ENCODE data around the gene YJU2. TPM values are rescaled to one million over a fixed set of nuclear protein-coding genes. Genes with fewer than 3 reads are reported as not detected.

Gene YJU2
- total RNA-seq, 4 donors from 2014 or later, result 13.3 to 29.1 (median 21.5) TPM

- no peaks in the 10 kb centered on the region for H3K4me1 ChIP-seq
- H3K36me3 ChIP-seq, result no peaks in the 10 kb centered on the region
- H3K27ac ChIP-seq, result no peak overlapping the region
- TF ChIP-seq POLR2A (IDR thresholded peaks at IDR 0.05), result no peak
- no peak for TF ChIP-seq CTCF (IDR thresholded peaks at IDR 0.05)
- H3K9me3 ChIP-seq, result no peaks in the 10 kb centered on the region
- H3K27me3 ChIP-seq, result no peaks in the 10 kb centered on the region
- no peak for DNase-seq
- intact Hi-C loops (cut with DNase I; ENCODE audit: low total_unique reads), result no loop called here
- H3K4me3 ChIP-seq, result no peak overlapping the region
Observed at GRCh38 chr19:4292515-4292914, 45.6 kb downstream of the YJU2 start.

- Histone ChIP-seq H3K4me1 (no peaks in the 10 kb centered on the region), H3K27me3 (no peaks in the 10 kb centered on the region), H3K9me3 (no peaks in the 10 kb centered on the region), H3K27ac (no peak overlapping the region), H3K4me3 (no peak overlapping the region), H3K36me3 (no peaks in the 10 kb centered on the region)
- intact Hi-C loops (cut with DNase I; ENCODE audit: low total_unique reads), result no loop called here
- DNase-seq, result no peak
- TF ChIP-seq CTCF (IDR thresholded peaks at IDR 0.05) (no peak), POLR2A (IDR thresholded peaks at IDR 0.05) (no peak)
Observed at GRCh38 chr19:4294389-4294788, 47.5 kb downstream of the YJU2 start.

GRCh38 chr19:4295972-4296771 lies 49.3 kb downstream of the YJU2 start:
- no peaks in the 10 kb centered on the region for H3K27me3 ChIP-seq
- TF ChIP-seq CTCF (IDR thresholded peaks at IDR 0.05), result no peak
- no peak for TF ChIP-seq POLR2A (IDR thresholded peaks at IDR 0.05)
- DNase-seq, result no peak
- no peaks in the 10 kb centered on the region for H3K9me3 ChIP-seq
- H3K4me3 ChIP-seq, result no peak overlapping the region
- intact Hi-C loops (cut with DNase I; ENCODE audit: low total_unique reads), result no loop called here
- H3K4me1 ChIP-seq, result no peaks in the 10 kb centered on the region
- no peak overlapping the region for H3K27ac ChIP-seq
- H3K36me3 ChIP-seq, result no peaks in the 10 kb centered on the region

- TF ChIP-seq POLR2A (IDR thresholded peaks at IDR 0.05) (no peak), CTCF (IDR thresholded peaks at IDR 0.05) (no peak)
- Histone ChIP-seq H3K9me3 (no peaks in the 10 kb centered on the region), H3K27ac (no peak overlapping the region), H3K36me3 (no peaks in the 10 kb centered on the region), H3K4me1 (no peaks in the 10 kb centered on the region), H3K4me3 (no peak overlapping the region), H3K27me3 (no peaks in the 10 kb centered on the region)
- no peak for DNase-seq
- intact Hi-C loops (cut with DNase I; ENCODE audit: low total_unique reads), result no loop called here
Observed at GRCh38 chr19:4297901-4298809, 51.3 kb downstream of the YJU2 start.

Measured in uterus (tissue), 4 donors.